ENCODE results near the gene WDR45B. TPM values are rescaled to one million over a fixed set of nuclear protein-coding genes. Genes with fewer than 3 reads are reported as not detected.

Gene WDR45B
- total RNA-seq, 4 donors from 2014 or later = 68.1 to 108 (median 83.6) TPM

GRCh38 chr17:82638183-82638773 lies 10.0 kb downstream of the WDR45B start:
- H3K9me3 ChIP-seq = no peaks in the 10 kb centered on the region
- DNase-seq = no peak
- 85 to 86% methylated on average over 4 to 5 of the region's 5 CpGs for WGBS, 2 donors (ENCODE audit: low coverage in 1 of 2)
- TF ChIP-seq CTCF (IDR thresholded peaks at IDR 0.05) = no peak
- TF ChIP-seq POLR2AphosphoS5 (IDR thresholded peaks at IDR 0.05) = no peak
- no peak for TF ChIP-seq EP300 (IDR thresholded peaks at IDR 0.05; ENCODE audit: low read depth)
- TF ChIP-seq POLR2A (IDR thresholded peaks at IDR 0.05) = no peak
- intact Hi-C loops (cut with DNase I; ENCODE audit: low total_unique reads) = no loop called here
- no peaks in the 10 kb centered on the region for H3K27me3 ChIP-seq
- in situ Hi-C loops (cut with MboI; ENCODE audit: low pct_ligation_motif_present in 1 of 4, low pct_unique_long_range_greater_than_20kb in 1 of 4, low sequenced_read_pairs in 3 of 4) = no loop called here
- no peak overlapping the region for H3K4me3 ChIP-seq
- peaks cover 0 to 9% (median 3%) of the 10 kb centered on the region in 4 donors for H3K4me1 ChIP-seq
- H3K36me3 ChIP-seq = peaks cover 0 to 21% (median 8%) of the 10 kb centered on the region in 4 donors
- no peak overlapping the region for H3K27ac ChIP-seq

GRCh38 chr17:82636626-82637598 lies 11.3 kb downstream of the WDR45B start:
- WGBS, 2 donors (ENCODE audit: low coverage in 1 of 2) = 41 to 64% methylated on average over 10 to 16 of the region's 16 CpGs
- Histone ChIP-seq H3K4me1 (peaks cover 0 to 9% (median 3%) of the 10 kb centered on the region in 4 donors), H3K27ac (peak overlapping the region; percentile 50 to 75 (median 74)), H3K27me3 (no peaks in the 10 kb centered on the region), H3K9me3 (no peaks in the 10 kb centered on the region), H3K36me3 (peaks cover 0 to 8% (median 4%) of the 10 kb centered on the region in 4 donors), H3K4me3 (no peak overlapping the region)
- TF ChIP-seq EP300 (IDR thresholded peaks at IDR 0.05; ENCODE audit: low read depth) (peak; percentile 69), POLR2AphosphoS5 (IDR thresholded peaks at IDR 0.05) (no peak), CTCF (IDR thresholded peaks at IDR 0.05) (no peak)
- intact Hi-C loops (cut with DNase I; ENCODE audit: low total_unique reads) = no loop called here
- in situ Hi-C loops (cut with MboI; ENCODE audit: low pct_ligation_motif_present in 1 of 4, low pct_unique_long_range_greater_than_20kb in 1 of 4, low sequenced_read_pairs in 3 of 4) = no loop called here
- DNase-seq = no peak

- in situ Hi-C loops (cut with MboI; ENCODE audit: low pct_ligation_motif_present in 1 of 4, low pct_unique_long_range_greater_than_20kb in 1 of 4, low sequenced_read_pairs in 3 of 4) (no loop called here), intact Hi-C loops (cut with DNase I; ENCODE audit: low total_unique reads) (no loop called here)
- TF ChIP-seq CTCF (IDR thresholded peaks at IDR 0.05) (no peak), POLR2AphosphoS5 (IDR thresholded peaks at IDR 0.05) (no peak), POLR2A (IDR thresholded peaks at IDR 0.05) (no peak), EP300 (IDR thresholded peaks at IDR 0.05; ENCODE audit: low read depth) (no peak)
- Histone ChIP-seq H3K27me3 (no peaks in the 10 kb centered on the region), H3K36me3 (peaks cover 0 to 14% (median 6%) of the 10 kb centered on the region in 4 donors), H3K27ac (no peak overlapping the region), H3K4me1 (peaks cover 0 to 9% (median 3%) of the 10 kb centered on the region in 4 donors), H3K4me3 (no peak overlapping the region), H3K9me3 (no peaks in the 10 kb centered on the region)
- DNase-seq = no peak
These were observed 14.9 kb downstream of the WDR45B start for GRCh38 chr17:82633343-82633742.

GRCh38 chr17:82632451-82632850 lies 15.8 kb downstream of the WDR45B start:
- no peak for DNase-seq
- Histone ChIP-seq H3K4me1 (peaks cover 0 to 9% (median 1%) of the 10 kb centered on the region in 4 donors), H3K36me3 (peaks cover 0 to 23% (median 7%) of the 10 kb centered on the region in 4 donors), H3K27ac (no peak overlapping the region), H3K27me3 (no peaks in the 10 kb centered on the region), H3K9me3 (no peaks in the 10 kb centered on the region), H3K4me3 (no peak overlapping the region)
- in situ Hi-C loops (cut with MboI; ENCODE audit: low pct_ligation_motif_present in 1 of 4, low pct_unique_long_range_greater_than_20kb in 1 of 4, low sequenced_read_pairs in 3 of 4) (no loop called here), intact Hi-C loops (cut with DNase I; ENCODE audit: low total_unique reads) (no loop called here)
- TF ChIP-seq POLR2AphosphoS5 (IDR thresholded peaks at IDR 0.05) = no peak
- TF ChIP-seq POLR2A (IDR thresholded peaks at IDR 0.05) = no peak
- no peak for TF ChIP-seq EP300 (IDR thresholded peaks at IDR 0.05; ENCODE audit: low read depth)
- TF ChIP-seq CTCF (IDR thresholded peaks at IDR 0.05) = no peak
- WGBS, 2 donors (ENCODE audit: low coverage in 1 of 2) = 88 to 100% methylated on average over 1 to 8 of the region's 8 CpGs
